Measurements from ENCODE around the gene PRRC2B. TPM values are rescaled to one million over a fixed set of nuclear protein-coding genes. Genes with fewer than 3 reads are reported as not detected.

PRRC2B gene
- total and polyA plus RNA-seq, 9 donors = 86.7 to 319 (median 234) TPM

- intact Hi-C loops (cut with DNase I) = loop anchor here in 2 of 4 donors (5.0 to 10.0 kb wide), 2 partner anchors 38 to 70 kb away; no protein-coding TSS in a partner anchor
- TF ChIP-seq POLR2A (IDR thresholded peaks at IDR 0.05) = no peak
- no peak for TF ChIP-seq EP300 (IDR thresholded peaks at IDR 0.05)
- no peak for TF ChIP-seq CTCF (IDR thresholded peaks at IDR 0.05)
- H3K36me3 ChIP-seq = no peaks in the 10 kb centered on the region
- peaks cover 47% of the 10 kb centered on the region for H3K4me1 ChIP-seq (ENCODE audit: insufficient read depth)
- DNase-seq = no peak
- 8 to 25% (median 15%) methylated on average over 7 of the region's 7 CpGs for WGBS, 3 donors
- no peak overlapping the region for H3K4me3 ChIP-seq
- peak overlapping the region in 1 of 2 donors; percentile 51 for H3K27ac ChIP-seq
- H3K9me3 ChIP-seq = no peaks in the 10 kb centered on the region
- H3K27me3 ChIP-seq = no peaks in the 10 kb centered on the region
Measured at GRCh38 chr9:131404987-131405386, 11.1 kb downstream of the PRRC2B start.

- no peaks in the 10 kb centered on the region for H3K27me3 ChIP-seq
- DNase-seq = no peak
- intact Hi-C loops (cut with DNase I) = loop anchor here in 2 of 4 donors (5.0 to 10.0 kb wide), 2 partner anchors 38 to 69 kb away; no protein-coding TSS in a partner anchor
- peaks cover 50% of the 10 kb centered on the region for H3K4me1 ChIP-seq (ENCODE audit: insufficient read depth)
- 9 to 14% (median 11%) methylated on average over 6 of the region's 6 CpGs for WGBS, 3 donors
- TF ChIP-seq POLR2A (IDR thresholded peaks at IDR 0.05) = no peak
- TF ChIP-seq CTCF (IDR thresholded peaks at IDR 0.05) = no peak
- no peak for TF ChIP-seq EP300 (IDR thresholded peaks at IDR 0.05)
- H3K9me3 ChIP-seq = no peaks in the 10 kb centered on the region
- H3K27ac ChIP-seq = peak overlapping the region in 1 of 2 donors; percentile 51
- H3K36me3 ChIP-seq = no peaks in the 10 kb centered on the region
- H3K4me3 ChIP-seq = no peak overlapping the region
Measured at GRCh38 chr9:131405428-131405827, 11.5 kb downstream of the PRRC2B start.

GRCh38 chr9:131405858-131406537, 12.1 kb downstream of the PRRC2B start:
- Histone ChIP-seq H3K27ac (peak overlapping the region in 1 of 2 donors; percentile 51), H3K27me3 (no peaks in the 10 kb centered on the region), H3K4me3 (no peak overlapping the region), H3K4me1 (ENCODE audit: insufficient read depth) (peaks cover 50% of the 10 kb centered on the region), H3K36me3 (no peaks in the 10 kb centered on the region), H3K9me3 (no peaks in the 10 kb centered on the region)
- no peak for TF ChIP-seq POLR2A (IDR thresholded peaks at IDR 0.05)
- TF ChIP-seq EP300 (IDR thresholded peaks at IDR 0.05) = no peak
- TF ChIP-seq CTCF (IDR thresholded peaks at IDR 0.05) = no peak
- intact Hi-C loops (cut with DNase I) = loop anchor here in 2 of 4 donors (5.0 to 10.0 kb wide), 2 partner anchors 39 to 69 kb away; no protein-coding TSS in a partner anchor
- no peak for DNase-seq
- WGBS, 3 donors = 35 to 51% (median 42%) methylated on average over 9 of the region's 9 CpGs

GRCh38 chr9:131406563-131407436, 12.9 kb downstream of the PRRC2B start:
- Histone ChIP-seq H3K36me3 (no peaks in the 10 kb centered on the region), H3K27me3 (no peaks in the 10 kb centered on the region), H3K4me3 (no peak overlapping the region), H3K4me1 (ENCODE audit: insufficient read depth) (peaks cover 49% of the 10 kb centered on the region), H3K27ac (peak overlapping the region in 1 of 2 donors; percentile 51), H3K9me3 (no peaks in the 10 kb centered on the region)
- 27 to 35% (median 30%) methylated on average over 9 of the region's 9 CpGs for WGBS, 3 donors
- DNase-seq = no peak
- TF ChIP-seq EP300 (IDR thresholded peaks at IDR 0.05) (no peak), POLR2A (IDR thresholded peaks at IDR 0.05) (no peak), CTCF (IDR thresholded peaks at IDR 0.05) (no peak)
- intact Hi-C loops (cut with DNase I) = loop anchor here in 2 of 4 donors (5.0 to 10.0 kb wide), 2 partner anchors 39 to 68 kb away; no protein-coding TSS in a partner anchor

All from ovary (tissue), 9 donors.